ENCODE results near the gene RALGAPA1. TPM values are rescaled to one million over a fixed set of nuclear protein-coding genes. Genes with fewer than 3 reads are reported as not detected.

Gene RALGAPA1
- total and polyA plus RNA-seq, 4 donors, result 4.6 to 38.7 (median 13.4) TPM

DNA sequence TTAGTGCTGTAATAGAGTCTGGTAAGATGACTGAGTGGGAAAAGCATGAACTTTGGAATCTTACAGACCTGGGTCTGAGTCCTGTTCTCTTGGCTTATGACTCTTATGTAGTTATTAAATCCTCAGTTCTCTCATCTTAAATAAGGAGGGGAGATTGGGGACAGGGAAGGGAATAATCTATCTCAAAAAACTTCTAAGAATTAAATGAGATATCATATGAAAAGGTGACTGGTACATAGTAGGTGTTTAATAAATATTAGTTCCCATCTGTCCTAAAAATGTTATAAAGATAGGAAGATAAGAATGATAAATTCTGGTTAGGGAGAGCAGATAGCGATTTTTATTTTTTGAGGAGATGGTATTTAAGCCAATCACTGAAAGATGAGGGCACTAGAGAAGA is 156.1 kb downstream of the RALGAPA1 start:
- WGBS, result 95% methylated on average over 1 of the region's 1 CpG
- H3K4me1 ChIP-seq (ENCODE audit: control insufficient read depth in 4 of 4, insufficient read depth in 4 of 4, low read length in 3 of 4), result no peaks in the 10 kb centered on the region
- no peak overlapping the region for H3K4me3 ChIP-seq (ENCODE audit: low read depth in 1 of 3, low read length in 3 of 3)
- no peak overlapping the region for H3K27ac ChIP-seq (ENCODE audit: low read depth in 1 of 2, low read length in 2 of 2)
- no peak overlapping the region for H3K9ac ChIP-seq (ENCODE audit: low read depth in 1 of 2, low read length in 2 of 2)
- TF ChIP-seq EGR1 (IDR thresholded peaks at IDR 0.05; ENCODE audit: low read depth in 2 of 2) (no peak), FOXA1 (IDR thresholded peaks at IDR 0.05) (no peak), HNF4G (IDR thresholded peaks at IDR 0.05) (no peak), JUND (IDR thresholded peaks at IDR 0.05) (no peak), RAD21 (IDR thresholded peaks at IDR 0.05) (no peak), NR2F2 (IDR thresholded peaks at IDR 0.05) (no peak), HNF4A (conservative IDR thresholded peaks at IDR 0.05) (no peak), SP1 (IDR thresholded peaks at IDR 0.05) (no peak)
- TF ChIP-seq, protein P1, sequence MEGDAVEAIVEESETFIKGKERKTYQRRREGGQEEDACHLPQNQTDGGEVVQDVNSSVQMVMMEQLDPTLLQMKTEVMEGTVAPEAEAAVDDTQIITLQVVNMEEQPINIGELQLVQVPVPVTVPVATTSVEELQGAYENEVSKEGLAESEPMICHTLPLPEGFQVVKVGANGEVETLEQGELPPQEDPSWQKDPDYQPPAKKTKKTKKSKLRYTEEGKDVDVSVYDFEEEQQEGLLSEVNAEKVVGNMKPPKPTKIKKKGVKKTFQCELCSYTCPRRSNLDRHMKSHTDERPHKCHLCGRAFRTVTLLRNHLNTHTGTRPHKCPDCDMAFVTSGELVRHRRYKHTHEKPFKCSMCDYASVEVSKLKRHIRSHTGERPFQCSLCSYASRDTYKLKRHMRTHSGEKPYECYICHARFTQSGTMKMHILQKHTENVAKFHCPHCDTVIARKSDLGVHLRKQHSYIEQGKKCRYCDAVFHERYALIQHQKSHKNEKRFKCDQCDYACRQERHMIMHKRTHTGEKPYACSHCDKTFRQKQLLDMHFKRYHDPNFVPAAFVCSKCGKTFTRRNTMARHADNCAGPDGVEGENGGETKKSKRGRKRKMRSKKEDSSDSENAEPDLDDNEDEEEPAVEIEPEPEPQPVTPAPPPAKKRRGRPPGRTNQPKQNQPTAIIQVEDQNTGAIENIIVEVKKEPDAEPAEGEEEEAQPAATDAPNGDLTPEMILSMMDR (IDR thresholded peaks at IDR 0.05; ENCODE audit: low read depth, low read length, missing input control), result no peak
- TF ChIP-seq, protein P2, sequence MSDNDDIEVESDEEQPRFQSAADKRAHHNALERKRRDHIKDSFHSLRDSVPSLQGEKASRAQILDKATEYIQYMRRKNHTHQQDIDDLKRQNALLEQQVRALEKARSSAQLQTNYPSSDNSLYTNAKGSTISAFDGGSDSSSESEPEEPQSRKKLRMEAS (IDR thresholded peaks at IDR 0.05), result no peak
- H3K9me3 ChIP-seq (ENCODE audit: control insufficient read depth in 4 of 4, low read length in 3 of 4), result no peaks in the 10 kb centered on the region
- H3K27me3 ChIP-seq (ENCODE audit: control insufficient read depth in 4 of 4, insufficient read depth in 4 of 4, low read length in 3 of 4), result no peaks in the 10 kb centered on the region
- no peak for DNase-seq (ENCODE audit: low spot score)
- peaks cover 3 to 15% (median 8%) of the 10 kb centered on the region in 4 donors for H3K36me3 ChIP-seq (ENCODE audit: control insufficient read depth in 4 of 4, insufficient read depth in 3 of 4, low read depth in 1 of 4, low read length in 3 of 4)

DNA sequence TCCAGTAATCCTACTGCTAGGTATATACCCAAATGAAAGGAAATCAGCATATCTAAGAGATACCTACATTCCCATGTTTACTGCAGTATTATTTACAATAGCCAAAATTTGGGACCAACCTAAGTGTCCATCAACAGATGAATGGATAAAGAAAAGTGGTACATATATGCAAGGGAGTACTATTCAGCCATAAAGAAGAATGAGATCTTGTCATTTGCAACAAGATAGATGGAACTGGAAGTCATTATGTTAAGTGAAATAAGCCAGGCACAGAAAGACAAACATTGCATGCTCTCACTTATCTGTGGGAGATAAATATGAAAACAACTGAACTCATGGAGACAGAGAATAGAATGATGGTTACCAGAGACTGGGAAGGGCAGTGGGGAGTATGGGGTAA is 165.6 kb downstream of the RALGAPA1 start:
- Histone ChIP-seq H3K36me3 (ENCODE audit: control insufficient read depth in 4 of 4, insufficient read depth in 3 of 4, low read depth in 1 of 4, low read length in 3 of 4) (peaks cover 0 to 30% (median 16%) of the 10 kb centered on the region in 4 donors), H3K27me3 (ENCODE audit: control insufficient read depth in 4 of 4, insufficient read depth in 4 of 4, low read length in 3 of 4) (no peaks in the 10 kb centered on the region), H3K4me1 (ENCODE audit: control insufficient read depth in 4 of 4, insufficient read depth in 4 of 4, low read length in 3 of 4) (no peaks in the 10 kb centered on the region), H3K9me3 (ENCODE audit: control insufficient read depth in 4 of 4, low read length in 3 of 4) (no peaks in the 10 kb centered on the region), H3K4me3 (ENCODE audit: low read depth in 1 of 3, low read length in 3 of 3) (no peak overlapping the region), H3K27ac (ENCODE audit: low read depth in 1 of 2, low read length in 2 of 2) (no peak overlapping the region), H3K9ac (ENCODE audit: low read depth in 1 of 2, low read length in 2 of 2) (no peak overlapping the region)
- no peak for DNase-seq (ENCODE audit: low spot score)
- TF ChIP-seq EGR1 (IDR thresholded peaks at IDR 0.05; ENCODE audit: low read depth in 2 of 2), result no peak
- TF ChIP-seq, protein P3, sequence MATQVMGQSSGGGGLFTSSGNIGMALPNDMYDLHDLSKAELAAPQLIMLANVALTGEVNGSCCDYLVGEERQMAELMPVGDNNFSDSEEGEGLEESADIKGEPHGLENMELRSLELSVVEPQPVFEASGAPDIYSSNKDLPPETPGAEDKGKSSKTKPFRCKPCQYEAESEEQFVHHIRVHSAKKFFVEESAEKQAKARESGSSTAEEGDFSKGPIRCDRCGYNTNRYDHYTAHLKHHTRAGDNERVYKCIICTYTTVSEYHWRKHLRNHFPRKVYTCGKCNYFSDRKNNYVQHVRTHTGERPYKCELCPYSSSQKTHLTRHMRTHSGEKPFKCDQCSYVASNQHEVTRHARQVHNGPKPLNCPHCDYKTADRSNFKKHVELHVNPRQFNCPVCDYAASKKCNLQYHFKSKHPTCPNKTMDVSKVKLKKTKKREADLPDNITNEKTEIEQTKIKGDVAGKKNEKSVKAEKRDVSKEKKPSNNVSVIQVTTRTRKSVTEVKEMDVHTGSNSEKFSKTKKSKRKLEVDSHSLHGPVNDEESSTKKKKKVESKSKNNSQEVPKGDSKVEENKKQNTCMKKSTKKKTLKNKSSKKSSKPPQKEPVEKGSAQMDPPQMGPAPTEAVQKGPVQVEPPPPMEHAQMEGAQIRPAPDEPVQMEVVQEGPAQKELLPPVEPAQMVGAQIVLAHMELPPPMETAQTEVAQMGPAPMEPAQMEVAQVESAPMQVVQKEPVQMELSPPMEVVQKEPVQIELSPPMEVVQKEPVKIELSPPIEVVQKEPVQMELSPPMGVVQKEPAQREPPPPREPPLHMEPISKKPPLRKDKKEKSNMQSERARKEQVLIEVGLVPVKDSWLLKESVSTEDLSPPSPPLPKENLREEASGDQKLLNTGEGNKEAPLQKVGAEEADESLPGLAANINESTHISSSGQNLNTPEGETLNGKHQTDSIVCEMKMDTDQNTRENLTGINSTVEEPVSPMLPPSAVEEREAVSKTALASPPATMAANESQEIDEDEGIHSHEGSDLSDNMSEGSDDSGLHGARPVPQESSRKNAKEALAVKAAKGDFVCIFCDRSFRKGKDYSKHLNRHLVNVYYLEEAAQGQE (IDR thresholded peaks at IDR 0.05), result no peak
- TF ChIP-seq, protein P4, sequence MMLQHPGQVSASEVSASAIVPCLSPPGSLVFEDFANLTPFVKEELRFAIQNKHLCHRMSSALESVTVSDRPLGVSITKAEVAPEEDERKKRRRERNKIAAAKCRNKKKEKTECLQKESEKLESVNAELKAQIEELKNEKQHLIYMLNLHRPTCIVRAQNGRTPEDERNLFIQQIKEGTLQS (IDR thresholded peaks at IDR 0.05), result no peak
- TF ChIP-seq FOXA1 (IDR thresholded peaks at IDR 0.05), result no peak
- TF ChIP-seq HNF4A (conservative IDR thresholded peaks at IDR 0.05), result no peak
- TF ChIP-seq FOXA2 (IDR thresholded peaks at IDR 0.05), result no peak
- no peak for TF ChIP-seq TAF1 (conservative IDR thresholded peaks at IDR 0.05)
- TF ChIP-seq, protein P1 (IDR thresholded peaks at IDR 0.05; ENCODE audit: low read depth, low read length, missing input control), result no peak
- TF ChIP-seq, protein P2 (IDR thresholded peaks at IDR 0.05), result no peak
- TF ChIP-seq GABPA (IDR thresholded peaks at IDR 0.05 in 1 of 2, conservative IDR thresholded peaks at IDR 0.05 in 1 of 2), result no peak
